GM21526 (cell line): ENCODE results near the gene CD2AP.
"Not testable (repeated sequence)": the region's sequence is repeated elsewhere in the genome, so short reads cannot be mapped to it uniquely, and the experiment has no call there.

Source experiments
- ATAC-seq: cut with Tn5 transposase; IDR thresholded peaks from one replicate; pipeline ENCODE4 v1.9.1; 2021; ENCODE audit warnings: moderate library complexity; ENCODE audit not compliant: unreplicated experiment, low FRiP score

Gene CD2AP

GRCh38 chr6:47477497-47478232 is at the start of gene CD2AP:
CD2AP (plus strand) TSS chr6:47477789; CDS start chr6:47478245, 456 bp downstream.
- ATAC-seq: peak; percentile 85

DNA sequence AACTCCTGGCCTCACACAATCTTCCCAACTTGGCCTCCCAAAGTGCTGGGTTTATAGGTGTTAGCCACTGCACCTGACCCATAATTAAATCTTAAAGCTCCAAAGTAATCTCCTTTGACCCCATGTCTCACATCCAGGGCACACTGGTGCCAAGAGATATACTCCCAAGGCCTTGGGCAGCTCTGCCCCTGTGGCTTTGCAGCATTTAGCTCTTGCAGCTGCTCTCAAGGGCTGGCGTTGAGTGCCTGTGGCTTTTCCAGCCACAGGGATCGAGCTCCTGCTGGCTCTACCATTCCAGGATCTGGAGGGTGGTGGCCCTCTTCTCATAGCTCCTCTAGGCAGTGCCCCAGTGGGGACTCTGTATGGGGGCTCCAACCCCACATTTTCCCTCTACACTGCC is 49.3 kb upstream of the CD2AP start:
- no peak for ATAC-seq

DNA sequence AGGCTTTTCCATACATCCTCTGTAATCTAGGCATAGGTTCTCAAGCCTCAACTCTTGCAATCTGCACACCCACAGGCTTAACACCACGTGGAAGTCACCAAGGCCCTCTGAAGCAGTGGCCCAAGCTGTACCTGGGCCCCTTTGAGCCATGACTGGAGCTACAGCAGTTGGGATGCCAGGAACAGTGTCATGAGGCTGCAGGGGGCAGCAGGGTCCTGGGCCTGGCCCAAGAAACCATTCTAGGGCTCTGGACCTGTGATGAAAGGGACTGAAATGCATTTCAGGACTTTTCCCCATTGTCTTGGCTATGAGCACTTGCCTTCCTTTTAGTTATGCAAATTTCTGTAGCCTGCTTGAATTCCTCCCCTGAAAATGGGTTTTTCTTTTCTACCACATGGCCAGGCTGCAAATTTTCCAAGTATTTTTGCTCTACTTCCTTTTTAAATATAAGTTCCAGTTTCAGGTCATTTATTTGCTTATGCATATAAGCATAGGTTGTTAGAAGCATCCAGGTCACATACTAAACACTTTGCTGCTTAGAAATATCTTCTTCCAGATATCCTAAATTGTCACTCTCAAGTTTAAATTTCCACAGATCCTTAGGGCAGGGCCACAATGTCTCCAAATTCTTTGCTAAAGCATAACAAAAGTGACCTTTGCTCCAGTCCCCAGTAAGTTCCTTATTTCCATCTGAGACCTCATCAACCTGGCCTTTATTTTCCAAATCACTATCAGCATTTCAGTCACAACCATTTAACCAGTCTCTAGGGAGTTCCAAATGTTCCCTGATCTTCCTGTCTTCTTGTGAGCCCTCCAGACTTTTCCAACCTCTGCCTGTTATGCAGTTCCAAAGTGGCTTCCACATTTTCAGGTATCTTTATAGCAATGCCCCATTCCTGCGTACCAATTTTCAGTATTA is 48.6 kb upstream of the CD2AP start:
- no peak for ATAC-seq

DNA sequence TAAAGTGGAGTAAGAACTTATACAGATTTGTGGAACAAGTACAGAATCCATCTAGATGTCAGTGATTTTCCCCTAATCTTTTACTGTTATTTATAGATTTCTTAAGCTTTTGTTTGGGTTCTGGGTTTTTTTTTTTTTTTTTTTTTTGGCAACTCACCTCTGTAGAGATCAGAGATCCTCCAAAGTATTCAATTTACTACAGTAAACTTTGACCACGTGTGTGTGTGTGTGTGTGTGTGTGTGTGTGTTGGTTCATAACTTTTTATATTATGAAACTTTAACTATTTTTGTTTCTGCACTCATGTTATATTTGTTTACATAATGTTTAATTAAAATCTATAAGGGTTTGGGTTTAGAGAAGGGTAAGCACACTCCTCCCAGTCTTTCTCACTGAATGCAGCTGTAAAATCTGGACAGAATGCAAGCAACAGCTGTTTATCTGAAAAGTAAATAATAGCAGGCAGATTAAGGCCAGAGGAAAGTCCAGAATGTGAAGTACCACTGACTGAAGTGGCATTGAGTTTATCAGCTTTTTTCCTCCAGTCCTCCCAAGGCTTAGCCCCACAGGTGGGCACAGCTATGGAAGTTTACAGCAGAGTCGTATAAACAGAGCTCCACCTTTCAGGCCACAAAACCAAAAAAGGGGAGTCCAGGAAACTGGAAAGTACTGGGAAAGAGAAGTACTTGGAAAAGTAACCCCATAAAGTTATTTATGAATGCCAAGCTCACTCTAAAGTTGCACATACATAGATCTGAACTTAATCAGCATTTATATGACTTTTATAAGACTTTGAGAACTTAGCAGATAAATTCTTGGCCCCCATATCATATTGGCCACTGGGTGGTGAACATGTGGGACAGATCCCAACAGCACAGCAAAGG is 43.0 kb upstream of the CD2AP start:
- no peak for ATAC-seq

DNA sequence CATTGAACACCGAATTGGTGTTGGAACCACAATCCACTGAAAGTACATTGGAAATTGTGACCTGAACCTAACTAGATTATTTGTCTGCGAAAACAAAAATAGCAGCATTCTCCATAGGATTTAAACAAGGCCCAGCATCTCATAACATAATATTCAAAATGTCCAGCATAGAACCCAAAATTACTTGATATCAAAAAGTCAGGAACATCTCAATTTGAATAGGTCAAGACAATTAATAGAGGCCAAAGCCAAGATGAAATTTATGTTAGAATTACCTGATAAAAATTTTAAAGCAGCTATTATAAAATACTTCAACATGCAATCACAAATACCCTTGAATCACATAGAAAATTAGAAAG is 42.4 kb upstream of the CD2AP start:
- ATAC-seq: no peak

GRCh38 chr6:47437592-47437991 is 40.0 kb upstream of the CD2AP start:
- peak; percentile 76 for ATAC-seq

DNA sequence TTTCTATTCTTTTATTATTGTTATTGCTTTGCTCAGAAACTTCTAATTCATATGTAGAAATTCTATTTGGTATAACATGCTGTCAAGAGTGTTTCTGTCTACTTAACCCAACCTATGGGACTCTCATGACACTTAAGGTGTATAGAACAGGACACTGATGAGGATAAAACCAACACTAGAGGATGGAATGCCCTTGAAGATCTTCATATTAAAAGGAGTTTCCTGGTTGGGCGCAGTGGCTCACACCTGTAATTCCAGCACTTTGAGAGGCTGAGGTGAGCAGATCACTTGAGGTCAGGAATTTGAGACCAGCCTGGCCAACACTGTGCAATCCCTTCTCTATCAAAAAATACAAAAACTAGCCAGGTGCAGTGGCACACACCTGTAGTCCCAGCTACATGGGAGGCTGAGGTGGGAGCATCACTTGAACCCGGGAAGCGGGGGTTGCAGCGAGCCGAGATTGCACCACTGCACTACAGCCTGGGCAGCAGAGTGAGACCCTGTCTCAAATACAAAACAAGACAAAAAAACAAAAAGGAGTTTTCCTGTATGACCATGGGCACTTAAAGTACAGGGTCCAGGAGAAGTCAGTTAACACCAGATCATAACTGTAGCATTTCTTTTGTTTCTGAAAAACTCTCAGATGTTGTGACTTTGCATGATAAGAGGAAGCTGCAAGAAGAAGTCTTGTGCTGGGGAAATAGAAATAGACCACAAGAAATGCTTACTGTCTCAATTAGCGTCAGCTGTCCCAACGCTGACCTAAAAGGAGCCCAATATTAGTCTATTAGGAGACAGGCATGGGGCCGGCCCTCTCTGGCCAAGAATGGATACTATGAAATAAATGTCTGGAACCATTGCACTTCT is 38.9 kb upstream of the CD2AP start:
- ATAC-seq: peak; percentile 77

GRCh38 chr6:47439348-47439668 is 38.3 kb upstream of the CD2AP start:
- ATAC-seq: peak; percentile 35

DNA sequence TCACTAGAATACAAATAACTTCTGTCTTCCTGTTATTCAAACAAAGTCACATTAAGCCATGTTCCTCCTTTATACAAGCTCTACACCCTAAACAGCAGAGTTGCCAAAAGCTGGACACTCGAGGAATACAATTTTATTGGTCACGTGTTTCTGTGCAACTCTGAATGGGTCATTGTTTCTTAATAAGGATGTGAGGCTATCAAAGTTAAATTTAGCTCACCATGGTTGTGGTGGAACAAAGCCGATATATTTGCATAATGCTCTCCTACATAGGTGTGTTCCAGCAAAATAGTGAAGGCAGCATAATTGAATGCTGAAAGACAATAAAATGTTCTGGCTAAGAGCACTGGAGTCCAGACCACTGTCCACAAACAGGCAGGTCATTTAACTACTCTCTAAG is 36.9 kb upstream of the CD2AP start:
- ATAC-seq: peak; percentile 55

- ATAC-seq: not testable (repeated sequence)
These were observed 32.6 kb upstream of the CD2AP start for GRCh38 chr6:47444964-47445363.

DNA sequence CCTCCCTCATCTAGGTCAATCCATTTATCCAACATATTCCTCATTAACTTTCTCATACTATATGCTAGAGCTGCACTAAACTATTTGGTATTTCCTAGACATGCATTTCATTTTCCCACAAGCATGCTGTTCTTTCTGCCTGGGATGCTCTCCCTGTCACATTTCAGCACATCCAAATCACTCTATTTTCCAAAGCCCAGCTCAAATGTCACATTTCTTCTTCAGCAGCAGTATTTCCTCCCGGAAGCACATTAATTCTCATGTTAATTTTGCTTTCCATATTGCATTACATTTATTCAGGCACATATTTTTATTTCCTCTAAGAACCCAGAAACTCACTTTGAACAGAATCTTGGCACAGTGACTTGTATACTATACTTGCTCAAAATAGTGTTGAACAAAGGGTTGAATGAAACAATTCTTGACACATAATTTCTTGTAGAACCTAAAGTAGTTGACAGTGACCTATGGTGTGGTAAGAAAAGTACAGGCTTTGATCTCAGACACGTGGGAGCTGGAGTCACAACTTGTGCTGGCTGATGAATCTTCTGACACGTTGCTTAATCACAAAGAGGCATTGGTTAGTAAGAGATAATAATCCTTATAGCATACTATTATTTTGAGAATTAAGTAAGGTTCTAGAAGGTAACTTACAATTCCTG is 30.8 kb upstream of the CD2AP start:
- no peak for ATAC-seq

GRCh38 chr6:47447722-47448121 is 29.9 kb upstream of the CD2AP start:
- ATAC-seq: no peak

GRCh38 chr6:47451162-47451561 is 26.4 kb upstream of the CD2AP start:
- ATAC-seq: no peak

DNA sequence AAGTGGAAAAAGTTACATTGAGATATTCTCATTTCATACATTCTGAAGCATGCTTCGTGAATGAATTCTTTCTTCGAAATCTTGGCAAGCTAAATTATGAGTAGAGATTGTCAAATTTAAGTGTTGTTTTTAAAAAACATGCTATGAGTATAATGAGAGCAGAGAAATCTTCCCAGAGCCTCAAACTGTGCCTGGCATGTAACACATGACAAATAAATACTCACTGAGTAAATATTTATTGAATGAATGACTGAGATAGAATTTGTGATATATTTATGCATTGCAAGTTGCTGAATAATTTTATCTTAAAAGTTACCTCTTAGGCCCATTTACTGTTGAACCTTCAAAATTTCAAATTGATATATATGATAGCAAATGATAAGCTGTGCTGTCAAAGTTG is 24.7 kb upstream of the CD2AP start:
- no peak for ATAC-seq

- no peak for ATAC-seq
These were observed 24.1 kb upstream of the CD2AP start for GRCh38 chr6:47453372-47453936.

DNA sequence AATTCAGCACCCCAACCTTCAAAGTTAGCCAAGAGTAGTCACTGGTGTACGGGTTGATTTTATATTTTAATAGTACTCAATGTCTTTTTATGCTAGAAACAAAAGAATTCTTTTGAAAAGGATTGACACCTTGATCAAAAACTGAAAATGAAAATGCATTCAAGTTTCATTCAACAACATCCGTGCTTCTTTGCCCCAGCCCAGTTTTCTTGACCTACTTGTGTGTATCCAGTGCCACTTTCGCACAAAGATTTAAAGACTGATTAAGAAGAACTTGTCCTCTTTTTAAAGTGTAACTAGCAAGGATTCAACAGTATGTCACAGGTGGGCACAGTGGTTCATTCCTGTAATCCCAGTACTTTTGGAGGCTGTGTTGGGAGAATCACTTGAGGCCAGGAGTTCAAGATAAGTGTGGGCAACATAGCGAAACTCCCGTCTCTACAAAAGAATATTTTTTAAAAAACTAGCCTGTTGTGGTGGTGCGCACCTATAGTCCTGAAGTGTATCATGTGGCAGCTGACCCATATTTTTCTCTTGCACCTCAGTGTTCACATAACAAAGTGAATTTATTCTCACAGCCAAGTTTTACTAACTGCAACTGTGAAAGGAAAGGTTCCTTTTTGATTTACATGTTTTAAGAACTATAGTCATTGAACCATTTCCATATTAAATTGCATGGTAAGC is 22.7 kb upstream of the CD2AP start:
- ATAC-seq: no peak

DNA sequence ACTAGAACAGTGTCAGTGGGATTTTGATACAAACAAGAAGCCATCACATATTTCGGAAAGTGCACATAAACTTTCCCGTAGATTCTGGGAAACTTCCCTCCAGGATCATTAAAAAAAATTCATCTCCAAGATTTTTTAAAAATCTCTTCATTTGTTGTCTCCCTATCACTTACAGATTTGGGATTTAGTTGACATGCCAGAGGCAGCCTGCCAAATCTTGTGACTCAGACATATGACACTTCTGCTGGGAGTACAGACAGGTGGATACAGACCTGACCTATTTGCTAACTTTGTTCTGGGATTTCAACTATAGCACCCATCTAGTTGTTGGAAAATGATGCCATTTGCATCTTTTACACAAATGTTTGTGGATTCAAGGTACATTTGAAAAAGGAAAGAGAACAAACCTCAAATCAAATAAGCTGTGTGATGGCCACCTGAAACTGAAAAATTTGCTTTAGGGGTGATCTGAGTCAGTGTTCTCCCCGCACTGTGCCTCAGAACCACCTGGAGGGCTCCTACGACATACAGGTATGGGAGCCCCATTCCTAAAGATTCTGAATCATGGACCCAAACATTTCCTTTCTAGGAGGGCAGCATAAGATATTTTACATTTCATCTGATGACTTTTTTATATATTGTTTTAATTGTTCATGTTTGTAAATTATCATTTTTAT is 21.9 kb upstream of the CD2AP start:
- ATAC-seq: peak; percentile 81

- no peak for ATAC-seq
These were observed 21.0 kb upstream of the CD2AP start for GRCh38 chr6:47456536-47456975.
